GM19239 (cell line): Measurements from ENCODE around the gene SLC38A8.

Experiments
- DNase-seq: peaks from one replicate; pipeline ENCODE4 v3.0.0; 2011; ENCODE audit warnings: low spot score; ENCODE audit not compliant: insufficient read length
- FAIRE-seq: peaks from 2 replicates; lab custom pipeline; 2011; peaks lifted over from hg19 to GRCh38; lab: Jason Lieb, UNC

The SLC38A8 gene

DNA sequence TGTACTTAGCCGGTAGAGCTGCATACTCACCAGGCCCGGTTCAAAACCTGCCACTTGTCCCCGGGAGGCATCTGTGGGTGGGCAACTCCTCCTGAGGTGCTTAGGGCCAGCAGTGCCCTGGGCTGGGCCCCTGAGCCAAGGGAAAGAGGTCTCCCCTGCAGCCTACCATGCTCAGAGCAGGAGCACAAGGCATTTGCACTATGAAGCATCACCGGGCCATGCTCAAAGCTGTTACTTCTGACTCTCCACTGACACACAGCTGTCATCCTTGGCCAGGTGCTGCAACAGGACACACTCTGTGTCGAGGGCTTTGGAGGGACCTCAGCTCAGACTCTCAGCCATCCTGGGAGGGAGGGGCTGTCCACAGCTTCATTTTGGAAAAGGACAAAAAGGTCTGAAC lies 37.2 kb downstream of the SLC38A8 start:
- FAIRE-seq, result no peak
- DNase-seq, result no peak

DNA sequence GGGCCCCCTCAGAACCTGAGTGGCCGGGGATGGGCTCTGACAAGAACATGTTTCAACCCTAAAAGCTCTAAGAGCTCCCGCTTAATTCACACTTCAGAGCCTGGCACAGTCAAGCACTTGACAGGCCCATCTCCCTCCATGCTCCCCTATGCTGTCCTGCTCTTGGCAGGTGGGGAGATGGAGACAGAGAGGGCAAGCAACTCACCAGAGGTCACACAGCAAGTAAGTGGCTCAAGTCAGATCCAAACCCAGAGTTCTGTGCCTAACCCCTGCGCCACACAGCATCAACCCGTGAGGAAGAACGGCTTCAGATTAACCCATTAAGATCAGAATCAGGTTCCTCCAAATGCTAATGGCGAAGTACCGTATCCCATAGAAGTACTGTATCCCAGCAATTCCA lies 38.2 kb downstream of the SLC38A8 start:
- FAIRE-seq (no peak), DNase-seq (no peak)

DNA sequence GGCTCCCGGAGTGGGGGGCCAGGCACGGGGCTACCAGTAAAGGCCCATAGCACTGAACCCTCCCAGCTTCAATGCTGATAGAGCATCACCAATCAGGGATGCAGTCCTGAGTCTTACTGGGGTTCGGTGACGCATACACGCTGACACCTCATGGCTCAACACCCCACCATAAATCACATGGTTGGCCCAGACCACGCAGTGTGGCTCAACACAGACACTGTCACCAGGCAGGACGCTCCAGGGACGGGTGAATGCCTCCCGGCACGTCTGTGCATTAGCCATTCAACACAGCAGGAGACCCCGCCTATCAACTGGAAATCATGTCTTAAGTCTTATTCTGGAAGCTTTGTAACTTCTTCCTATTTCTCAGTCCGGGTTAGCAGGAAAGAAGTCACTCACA lies 39.6 kb downstream of the SLC38A8 start:
- DNase-seq (no peak), FAIRE-seq (no peak)

DNA sequence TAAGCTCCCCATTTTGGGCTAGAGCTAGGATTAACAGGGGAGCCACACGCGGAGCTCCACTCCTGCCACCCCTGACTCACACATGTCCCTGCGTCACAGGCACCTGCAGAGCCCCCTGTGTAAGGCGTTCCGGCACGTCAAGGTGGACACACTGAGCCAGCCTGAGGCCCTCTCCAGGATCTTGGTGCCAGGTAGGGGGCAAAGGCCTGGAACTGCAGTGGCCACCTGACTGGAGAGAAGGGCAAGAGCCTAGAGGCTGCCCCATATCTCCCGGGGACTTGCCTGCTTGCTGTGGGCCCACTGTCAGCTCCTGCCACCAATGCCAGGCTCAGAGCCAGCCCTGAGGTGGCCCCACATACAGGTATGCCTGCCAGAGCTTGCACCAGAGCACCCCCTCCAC lies 40.9 kb downstream of the SLC38A8 start:
- DNase-seq (no peak), FAIRE-seq (no peak)

DNA sequence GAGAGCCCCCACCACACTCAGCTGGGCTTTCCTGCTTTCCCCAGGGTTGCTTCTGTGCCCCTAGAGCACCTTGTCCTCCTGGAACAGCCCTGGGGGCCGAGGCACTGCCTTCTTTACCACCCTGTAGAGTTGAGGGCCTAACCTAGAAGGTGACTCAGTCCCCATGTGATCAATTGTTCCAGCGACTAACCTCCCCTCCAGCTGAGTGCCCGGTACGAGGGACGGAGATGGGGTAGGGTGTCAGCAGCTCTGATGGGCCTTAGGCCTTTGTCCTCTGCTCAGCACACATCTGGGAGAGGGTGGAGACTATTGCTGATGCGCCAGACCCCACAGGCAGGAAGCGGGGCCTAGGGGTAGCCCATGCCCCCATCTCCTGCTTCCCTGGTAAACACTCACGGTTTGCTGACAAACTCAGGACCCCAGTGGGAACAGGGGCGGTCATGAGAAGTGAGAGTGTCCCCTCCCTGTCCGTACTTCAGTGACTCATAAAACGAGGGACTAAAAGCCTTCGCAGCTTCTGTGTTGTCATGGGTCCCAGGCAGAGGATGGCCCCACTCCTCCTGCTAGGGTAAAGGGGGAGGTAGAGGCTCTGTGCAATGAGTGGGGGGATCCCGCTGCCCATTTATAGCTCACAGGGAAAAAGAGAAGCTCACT lies 41.5 kb downstream of the SLC38A8 start:
- DNase-seq, result no peak
- no peak for FAIRE-seq

DNA sequence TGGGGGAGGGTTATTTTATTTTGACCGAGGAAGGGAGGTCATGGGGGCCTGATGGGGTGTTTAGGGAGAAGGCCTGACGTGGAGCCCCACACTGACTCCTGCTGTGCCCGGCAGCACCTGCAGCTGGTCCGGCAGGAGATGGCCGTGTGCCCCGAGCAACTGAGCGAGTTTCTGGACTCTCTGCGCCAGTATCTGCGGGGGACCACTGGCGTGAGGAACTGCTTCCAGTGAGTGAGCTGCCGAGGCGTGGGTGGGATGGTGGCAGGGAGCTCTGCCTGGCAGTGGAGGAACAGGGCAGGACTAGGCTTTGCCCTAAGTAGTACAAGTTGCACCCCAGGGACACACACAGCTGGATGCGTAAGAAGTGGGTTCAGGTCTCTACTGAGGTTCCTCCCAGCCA lies 44.5 kb downstream of the SLC38A8 start:
- no peak for FAIRE-seq
- no peak for DNase-seq

DNA sequence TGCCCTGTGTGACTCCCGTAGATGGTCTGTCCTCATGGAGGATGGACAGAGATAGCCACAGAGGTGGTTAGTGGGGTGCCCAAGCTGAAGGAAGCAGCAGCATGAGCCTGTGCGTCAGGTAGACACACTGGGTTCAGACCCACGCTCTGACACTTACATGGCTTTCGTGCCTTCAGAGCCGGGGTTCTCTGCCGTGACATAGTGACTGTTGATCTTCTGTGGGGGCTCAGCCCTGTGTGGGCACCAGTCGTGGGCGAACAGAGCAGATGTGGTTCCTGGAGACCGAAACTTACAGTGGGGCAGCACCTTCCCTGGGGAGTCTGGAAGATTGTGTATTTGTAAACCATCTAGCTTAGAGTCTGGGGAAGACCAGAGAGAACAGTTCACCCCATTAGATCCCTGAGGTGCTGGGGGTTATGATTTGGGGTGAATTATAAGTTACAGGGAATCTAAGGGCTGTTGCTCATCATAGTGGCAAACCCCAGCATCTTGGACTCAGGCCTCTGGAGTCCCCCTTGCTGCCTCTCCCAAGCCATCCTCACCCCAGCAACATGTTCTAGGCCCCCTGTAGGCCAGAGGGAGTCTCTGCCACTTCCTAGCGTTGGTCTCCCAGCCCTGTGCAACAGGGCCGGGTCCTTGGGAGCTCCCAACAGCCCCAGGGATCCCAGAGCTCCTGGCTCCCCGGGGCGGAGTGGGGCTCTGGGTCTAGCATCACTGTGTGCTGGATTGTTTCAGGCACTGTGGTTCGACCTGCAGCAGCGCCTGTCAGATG lies 45.9 kb downstream of the SLC38A8 start:
- DNase-seq (no peak), FAIRE-seq (no peak)

DNA sequence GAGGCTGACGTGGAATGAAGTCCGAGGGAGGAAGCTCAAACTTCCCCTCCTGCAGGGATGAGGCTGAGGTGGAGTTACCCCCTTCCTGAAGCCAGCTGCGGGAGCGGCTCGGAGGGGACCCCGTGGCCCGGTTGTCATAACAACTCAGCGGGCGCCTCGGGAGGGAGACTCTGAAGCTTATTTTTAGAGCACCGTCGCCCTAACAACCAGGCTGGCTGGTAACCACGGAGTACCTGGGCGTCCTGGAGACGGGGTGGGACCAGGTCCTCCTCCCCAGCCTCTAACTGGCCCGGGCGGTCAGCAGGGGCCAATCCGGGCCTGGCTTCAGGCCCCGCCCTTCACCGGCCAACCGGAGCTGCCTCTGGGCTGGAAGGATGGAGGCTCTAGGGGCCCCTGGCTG lies 46.8 kb downstream of the SLC38A8 start:
- no peak for DNase-seq
- no peak for FAIRE-seq

DNA sequence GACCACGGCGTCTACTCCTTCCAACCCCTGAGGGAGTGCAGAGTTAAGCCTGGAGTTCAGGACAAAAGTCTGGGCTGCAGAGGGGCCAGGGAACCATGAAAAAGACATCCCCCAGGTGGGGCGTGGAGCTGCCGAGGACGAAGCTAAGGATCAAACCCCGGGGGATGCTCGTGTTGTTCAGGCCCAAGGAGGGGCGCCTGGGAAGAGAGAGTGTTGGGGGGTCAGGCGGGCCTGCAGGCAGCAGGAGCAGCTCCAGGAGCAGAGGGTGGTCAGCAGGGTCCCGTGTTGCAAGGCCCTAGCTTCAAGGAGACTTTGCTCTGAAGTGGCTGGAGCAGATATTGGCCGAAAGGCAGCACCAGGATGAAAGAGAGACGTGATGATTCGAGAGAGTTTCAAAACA lies 47.9 kb downstream of the SLC38A8 start:
- FAIRE-seq (no peak), DNase-seq (no peak)

DNA sequence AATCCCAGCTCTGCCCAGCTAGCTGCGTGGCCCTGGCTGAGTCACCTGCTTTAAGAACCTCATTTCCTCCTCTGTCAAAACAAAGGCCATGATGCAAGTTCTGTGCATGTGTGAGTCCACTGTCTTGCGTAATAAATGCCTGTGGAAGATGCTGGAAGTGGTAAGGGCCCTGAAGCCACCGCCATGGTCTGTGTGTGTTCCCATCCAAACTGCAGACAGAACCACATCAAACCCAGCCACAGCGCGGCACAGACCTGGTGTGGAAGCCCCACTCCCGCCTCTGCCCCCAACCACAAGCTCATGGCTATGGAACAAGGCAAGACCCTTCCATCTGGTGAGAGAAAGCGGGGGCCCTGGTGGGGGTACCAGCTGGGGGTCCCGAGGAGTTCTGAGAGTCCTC lies 48.5 kb downstream of the SLC38A8 start:
- FAIRE-seq (no peak), DNase-seq (no peak)

DNA sequence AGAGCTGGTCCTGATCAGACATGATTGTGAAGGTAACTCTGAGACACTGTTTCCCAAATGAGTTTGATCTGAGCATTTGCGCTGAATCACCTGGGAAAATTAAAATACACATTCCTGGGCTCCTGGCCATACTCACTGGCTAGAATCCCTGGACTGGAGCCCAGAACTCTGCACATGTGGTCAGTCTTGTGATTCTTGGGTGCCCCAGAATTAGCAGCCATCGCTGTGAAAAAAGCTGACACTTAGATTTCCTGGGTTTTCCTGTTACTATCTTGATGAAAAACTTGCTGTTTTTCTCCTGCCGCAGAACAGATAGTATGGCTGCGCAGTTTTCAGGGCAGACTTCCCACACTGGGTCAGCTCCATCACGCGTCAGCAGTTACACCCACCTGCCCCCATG lies 50.0 kb downstream of the SLC38A8 start:
- FAIRE-seq (no peak), DNase-seq (no peak)

DNA sequence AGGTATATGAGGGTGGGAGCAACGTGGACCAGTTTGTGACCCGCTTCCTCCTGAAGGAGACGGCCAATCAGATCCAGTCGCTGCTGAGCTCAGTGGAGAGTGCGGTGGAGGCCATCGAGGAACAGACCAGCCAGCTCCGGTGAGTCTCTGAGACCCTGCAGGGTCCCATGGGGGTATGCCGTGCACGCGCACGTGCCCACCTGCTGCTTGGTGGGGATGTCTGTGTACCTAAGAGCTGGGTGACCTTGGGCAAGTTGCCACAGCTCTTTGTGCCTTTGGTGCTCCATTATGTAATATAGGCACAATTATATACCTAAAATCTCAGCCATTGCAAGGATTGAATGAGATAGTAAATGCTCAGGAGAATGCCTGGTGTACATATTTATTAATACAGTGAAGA lies 52.1 kb downstream of the SLC38A8 start:
- FAIRE-seq, result no peak
- DNase-seq, result no peak

DNA sequence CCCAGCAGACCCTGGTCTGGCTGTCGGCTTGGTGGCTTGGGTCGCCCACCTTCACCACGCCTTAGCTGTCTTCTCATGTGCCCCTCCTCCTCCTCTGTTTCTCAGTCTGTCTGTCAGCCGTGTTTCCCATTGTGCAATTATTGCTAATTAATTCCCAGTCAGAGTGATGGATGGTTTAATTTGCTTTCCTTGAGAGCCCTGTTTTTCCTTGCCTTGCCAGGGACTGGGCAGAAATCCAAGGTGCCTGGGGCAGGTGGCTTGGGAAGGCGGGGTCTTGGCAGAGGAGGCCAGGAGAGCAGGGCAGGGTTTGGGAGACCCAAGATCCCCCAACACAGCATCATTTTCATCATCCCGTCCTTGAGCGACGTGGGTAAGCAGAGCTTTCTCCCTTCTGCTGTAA lies 53.3 kb downstream of the SLC38A8 start:
- DNase-seq (no peak), FAIRE-seq (no peak)

DNA sequence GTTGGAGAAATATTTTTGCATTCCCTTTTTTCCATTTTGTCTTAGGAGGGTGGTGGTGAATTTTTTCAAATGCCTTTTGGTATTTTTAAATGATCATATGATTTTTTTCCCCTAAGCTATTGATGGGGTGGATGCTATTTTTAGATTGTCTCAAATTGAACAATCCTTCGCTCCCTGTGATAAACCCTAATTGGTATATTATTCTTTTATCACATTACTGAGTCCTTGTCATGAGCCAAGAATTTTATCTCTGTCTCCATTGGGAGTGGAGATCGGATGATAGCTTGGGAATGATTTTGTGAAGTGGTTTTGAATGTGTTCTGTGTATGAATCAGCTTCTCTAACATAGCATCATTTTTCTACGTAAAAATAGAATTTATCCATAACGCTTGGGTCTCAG lies 59.1 kb downstream of the SLC38A8 start:
- no peak for DNase-seq
- no peak for FAIRE-seq

DNA sequence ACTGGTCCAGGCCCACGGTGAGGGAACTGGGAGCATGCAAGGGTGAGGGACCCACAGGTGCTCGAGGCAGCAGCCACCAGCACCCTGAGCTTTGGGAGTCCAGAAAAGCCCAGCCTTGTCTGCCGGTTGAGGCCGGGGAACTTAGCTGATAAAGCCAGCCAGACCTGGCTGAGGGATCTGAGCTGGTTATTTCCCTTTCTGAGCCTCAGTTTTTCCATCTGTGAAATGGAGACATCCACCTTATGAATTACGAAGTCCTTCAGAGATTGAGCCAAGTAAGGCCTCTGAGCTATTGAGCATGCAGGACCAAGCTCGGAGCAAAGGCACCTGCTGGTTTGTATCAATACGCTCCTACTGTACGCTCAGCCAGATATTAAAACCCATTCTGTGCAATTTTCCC lies 60.8 kb downstream of the SLC38A8 start:
- no peak for FAIRE-seq
- DNase-seq, result no peak

DNA sequence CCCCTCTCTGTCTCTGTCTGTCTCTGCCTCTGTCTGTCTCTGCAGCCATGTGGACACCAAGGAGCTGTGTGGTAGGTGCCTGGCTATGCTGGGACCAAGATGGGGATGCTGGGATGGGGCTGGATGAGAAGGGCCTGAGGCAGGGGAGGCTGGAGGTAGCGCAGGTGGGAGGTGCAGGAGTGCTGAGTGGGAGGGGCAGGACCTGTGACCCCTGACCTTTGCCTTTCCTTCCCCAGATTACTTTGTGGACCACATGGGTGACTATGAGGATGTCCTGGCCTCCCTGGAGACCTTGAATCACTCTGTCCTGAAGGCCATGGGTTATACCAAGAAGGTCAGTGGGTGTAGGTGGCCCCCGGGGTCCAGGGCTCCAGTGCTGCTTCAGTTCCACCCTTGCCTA lies 61.8 kb downstream of the SLC38A8 start:
- no peak for DNase-seq
- FAIRE-seq, result no peak

DNA sequence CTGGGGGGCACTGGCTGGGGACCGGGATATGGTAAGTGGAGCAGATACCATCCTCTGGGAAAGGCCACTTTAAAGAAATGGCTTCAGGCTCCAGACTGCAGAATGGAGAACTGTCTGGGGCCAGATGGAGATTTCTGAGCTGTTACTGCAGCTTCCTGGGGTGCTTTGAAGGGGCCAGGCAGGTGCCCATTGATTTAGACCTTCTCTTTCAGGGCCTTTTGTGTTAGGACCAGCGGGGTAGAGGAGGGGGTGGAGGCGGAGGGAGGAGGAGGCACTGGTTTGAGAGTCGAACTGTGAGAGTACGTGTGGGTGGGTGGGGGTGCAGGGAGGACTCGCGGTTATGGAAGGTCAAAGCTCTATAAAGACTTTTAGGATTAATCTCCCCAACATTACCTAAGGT lies 63.2 kb downstream of the SLC38A8 start:
- no peak for FAIRE-seq
- no peak for DNase-seq

DNA sequence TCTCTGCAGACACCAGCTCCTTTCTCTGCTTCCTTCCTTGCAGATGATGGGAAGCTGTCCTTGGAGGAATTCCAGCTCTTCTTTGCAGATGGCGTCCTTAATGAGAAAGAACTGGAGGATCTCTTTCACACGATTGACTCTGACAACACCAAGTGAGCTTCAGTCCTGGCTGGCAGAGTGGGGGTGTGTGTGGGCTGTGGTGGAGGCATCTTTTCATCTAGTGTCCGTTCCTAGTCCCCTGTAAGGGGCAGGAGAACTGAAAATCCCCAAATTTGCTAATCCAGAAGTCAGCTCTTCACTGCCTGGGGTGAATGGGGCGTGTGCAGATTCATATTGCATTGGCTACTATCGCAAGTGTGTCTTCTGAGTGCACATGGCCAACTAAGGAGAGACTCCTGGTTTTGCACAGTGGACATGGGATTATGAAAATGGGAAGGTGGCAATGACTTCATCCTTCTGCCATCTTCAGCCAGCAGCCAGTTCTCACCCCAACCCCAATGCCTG lies 64.1 kb downstream of the SLC38A8 start:
- no peak for FAIRE-seq
- DNase-seq, result no peak

DNA sequence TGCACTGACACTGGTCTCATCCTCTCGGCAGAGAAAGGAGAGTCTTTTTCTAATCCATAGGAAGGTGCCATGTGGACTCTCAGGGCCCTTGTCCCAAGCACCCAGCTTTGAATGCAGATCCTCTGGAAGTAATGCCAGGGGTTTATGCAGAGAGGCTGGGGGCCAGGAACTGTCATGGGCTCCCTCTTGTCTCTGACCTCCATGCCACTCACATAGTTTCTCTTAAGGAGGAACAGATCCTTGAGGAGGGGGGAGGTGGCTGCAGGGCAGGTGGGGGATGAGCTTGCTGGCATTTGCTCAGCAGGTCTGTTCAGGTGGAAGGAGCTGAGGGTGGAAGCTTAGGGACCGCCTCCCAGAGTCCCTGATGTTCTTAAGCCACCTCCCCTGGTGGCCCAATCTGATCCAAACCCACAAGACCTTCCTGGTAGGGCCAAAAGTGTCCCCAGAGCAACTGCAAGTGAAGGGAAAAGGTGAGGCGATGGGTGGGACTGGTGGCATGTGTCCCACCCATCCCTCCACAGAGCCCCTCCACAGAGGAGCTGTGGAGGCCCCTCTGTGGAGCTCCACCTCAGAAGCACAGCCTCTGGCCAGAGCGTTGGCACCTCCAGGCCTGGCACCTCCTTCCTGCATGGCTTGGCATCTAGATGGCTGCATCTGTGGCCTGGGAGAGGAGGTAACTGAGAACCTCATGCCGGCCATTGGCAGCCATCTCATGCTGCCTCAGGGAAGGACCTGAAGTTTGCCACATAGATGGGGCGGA lies 65.4 kb downstream of the SLC38A8 start:
- DNase-seq, result no peak
- no peak for FAIRE-seq

DNA sequence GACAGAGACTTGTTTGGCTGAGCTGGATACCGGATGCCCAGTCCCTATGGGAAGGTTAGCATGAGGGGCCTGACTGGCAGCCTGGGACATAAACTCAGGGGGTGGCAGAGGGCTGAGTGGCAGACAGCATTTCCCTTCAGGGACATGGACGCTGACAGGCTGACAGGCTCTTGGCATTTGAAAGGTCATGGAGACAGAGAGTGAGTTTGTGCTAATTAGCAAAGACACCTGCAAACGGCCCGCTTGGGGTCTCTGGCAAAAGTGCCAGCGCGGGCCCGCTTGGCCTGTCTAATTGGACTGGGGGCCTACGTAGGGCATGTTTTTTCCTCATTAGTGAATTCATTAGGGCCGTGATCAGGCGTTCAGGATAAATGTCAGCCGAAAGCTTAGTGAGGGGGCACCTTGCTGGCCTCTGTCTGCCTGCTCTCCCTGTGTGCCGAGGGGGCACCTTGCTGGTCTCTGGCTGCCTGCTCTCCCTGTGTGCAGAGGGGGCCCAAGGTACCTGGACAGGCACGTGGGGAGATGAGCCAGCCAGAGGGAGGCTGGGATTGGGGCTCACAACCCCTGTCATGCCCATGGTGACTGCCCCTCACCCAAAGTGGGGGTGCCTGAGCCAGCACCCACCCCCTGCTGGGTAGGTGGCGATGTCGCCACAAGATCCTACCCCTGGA lies 66.9 kb downstream of the SLC38A8 start:
- FAIRE-seq, result no peak
- no peak for DNase-seq

DNA sequence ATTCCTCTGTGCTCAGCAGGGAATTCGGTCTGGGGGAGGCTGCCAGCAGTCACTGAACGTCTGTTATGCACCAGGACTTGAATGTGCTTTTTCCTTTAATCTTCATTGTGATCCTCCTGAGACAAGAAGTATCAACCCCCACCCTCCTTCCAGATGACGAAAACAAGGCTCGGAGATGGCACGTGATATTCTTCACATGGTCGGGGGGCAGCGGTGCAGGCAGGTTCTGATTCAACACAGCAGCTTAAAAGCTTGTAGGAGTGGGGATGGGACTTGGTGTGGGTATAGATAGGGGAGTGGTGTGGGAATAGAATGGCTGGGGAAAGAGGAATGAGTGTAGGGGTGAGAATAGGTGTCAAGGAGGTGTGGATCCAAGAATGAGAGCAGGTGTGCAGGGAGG lies 68.1 kb downstream of the SLC38A8 start:
- no peak for DNase-seq

More for the DNA sequence above, 68.1 kb downstream of the SLC38A8 start:
- FAIRE-seq, result no peak
